Cardiac fibroblast (primary cell): Measurements from ENCODE around the gene SEC16B.

ENCODE experiments used
- DNase-seq, 2 donors: peaks; one replicate each; pipeline versions ENCODE4 v3.0.0 to v3.0.0-alpha.2; 2010; ENCODE audit warnings: low read depth in 2 of 2
- H3K4me3 ChIP-seq, 2 donors: replicated peaks in 1 of 2; 1 replicate in 1 of 2; 2 replicates in 1 of 2; pipeline ENCODE4 v1.5.1; 2011; ENCODE audit warnings: low read depth in 2 of 2, low read length in 2 of 2, mild to moderate bottlenecking in 2 of 2, moderate library complexity in 1 of 2
- TF ChIP-seq, protein P1 (sequence below): IDR thresholded peaks from one replicate; pipeline ENCODE4 v1.5.1; 2011; ENCODE audit warnings: low read depth, mild to moderate bottlenecking, low read length, inconsistent platforms

SEC16B gene

GRCh38 chr1:178010674-178011464, 41.0 kb upstream of the SEC16B start:
- DNase-seq: no peak
- no peak overlapping the region for H3K4me3 ChIP-seq
- TF ChIP-seq, protein P1, sequence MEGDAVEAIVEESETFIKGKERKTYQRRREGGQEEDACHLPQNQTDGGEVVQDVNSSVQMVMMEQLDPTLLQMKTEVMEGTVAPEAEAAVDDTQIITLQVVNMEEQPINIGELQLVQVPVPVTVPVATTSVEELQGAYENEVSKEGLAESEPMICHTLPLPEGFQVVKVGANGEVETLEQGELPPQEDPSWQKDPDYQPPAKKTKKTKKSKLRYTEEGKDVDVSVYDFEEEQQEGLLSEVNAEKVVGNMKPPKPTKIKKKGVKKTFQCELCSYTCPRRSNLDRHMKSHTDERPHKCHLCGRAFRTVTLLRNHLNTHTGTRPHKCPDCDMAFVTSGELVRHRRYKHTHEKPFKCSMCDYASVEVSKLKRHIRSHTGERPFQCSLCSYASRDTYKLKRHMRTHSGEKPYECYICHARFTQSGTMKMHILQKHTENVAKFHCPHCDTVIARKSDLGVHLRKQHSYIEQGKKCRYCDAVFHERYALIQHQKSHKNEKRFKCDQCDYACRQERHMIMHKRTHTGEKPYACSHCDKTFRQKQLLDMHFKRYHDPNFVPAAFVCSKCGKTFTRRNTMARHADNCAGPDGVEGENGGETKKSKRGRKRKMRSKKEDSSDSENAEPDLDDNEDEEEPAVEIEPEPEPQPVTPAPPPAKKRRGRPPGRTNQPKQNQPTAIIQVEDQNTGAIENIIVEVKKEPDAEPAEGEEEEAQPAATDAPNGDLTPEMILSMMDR: no peak

DNA sequence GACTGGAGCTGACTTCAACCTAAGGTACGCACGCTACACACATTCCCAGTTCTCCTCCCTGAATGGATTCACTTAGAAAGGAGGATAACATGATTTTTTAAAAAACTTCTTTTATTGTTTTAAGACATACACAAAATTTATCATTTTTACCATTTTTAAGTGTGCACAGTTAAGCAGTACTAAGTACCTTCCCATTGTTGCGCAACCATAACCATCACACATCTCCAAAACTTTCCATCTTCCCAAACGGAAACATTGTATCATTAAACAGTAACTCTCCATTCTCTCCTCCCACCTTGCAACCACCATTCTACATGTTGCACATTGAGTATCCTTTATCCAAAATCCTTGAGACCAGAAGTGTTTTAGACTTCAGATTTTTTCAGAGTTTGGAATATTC, 36.2 kb upstream of the SEC16B start:
- TF ChIP-seq, protein P1: no peak
- H3K4me3 ChIP-seq: no peak overlapping the region
- DNase-seq: no peak

- TF ChIP-seq, protein P1: no peak
- no peak overlapping the region for H3K4me3 ChIP-seq
- DNase-seq: no peak
Observed at GRCh38 chr1:178005450-178005849, 35.6 kb upstream of the SEC16B start.

DNA sequence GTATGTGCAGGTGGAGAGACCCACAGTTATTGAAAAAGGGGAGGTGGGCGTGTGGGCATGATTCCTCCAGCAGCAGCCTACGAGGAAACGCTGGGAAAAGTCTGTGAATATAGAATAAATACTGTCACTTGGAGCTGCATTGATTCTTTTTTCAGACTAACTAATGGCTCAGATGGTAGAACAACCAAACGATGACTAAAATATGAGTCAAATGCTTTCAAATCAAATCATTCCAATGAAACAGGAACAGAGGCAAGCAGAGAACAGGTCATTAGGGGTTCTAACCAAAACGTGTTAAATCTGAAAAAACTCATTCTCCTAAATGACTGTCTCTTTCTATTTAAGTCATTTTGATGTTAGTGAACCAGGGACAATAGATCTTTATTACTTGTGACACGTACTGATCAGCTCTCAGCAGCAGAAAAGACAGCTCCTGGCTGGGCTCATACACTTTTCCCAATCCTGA, 35.1 kb upstream of the SEC16B start:
- peak in 1 of 2 donors; percentile 55 for DNase-seq
- TF ChIP-seq, protein P1: no peak
- no peak overlapping the region for H3K4me3 ChIP-seq

DNA sequence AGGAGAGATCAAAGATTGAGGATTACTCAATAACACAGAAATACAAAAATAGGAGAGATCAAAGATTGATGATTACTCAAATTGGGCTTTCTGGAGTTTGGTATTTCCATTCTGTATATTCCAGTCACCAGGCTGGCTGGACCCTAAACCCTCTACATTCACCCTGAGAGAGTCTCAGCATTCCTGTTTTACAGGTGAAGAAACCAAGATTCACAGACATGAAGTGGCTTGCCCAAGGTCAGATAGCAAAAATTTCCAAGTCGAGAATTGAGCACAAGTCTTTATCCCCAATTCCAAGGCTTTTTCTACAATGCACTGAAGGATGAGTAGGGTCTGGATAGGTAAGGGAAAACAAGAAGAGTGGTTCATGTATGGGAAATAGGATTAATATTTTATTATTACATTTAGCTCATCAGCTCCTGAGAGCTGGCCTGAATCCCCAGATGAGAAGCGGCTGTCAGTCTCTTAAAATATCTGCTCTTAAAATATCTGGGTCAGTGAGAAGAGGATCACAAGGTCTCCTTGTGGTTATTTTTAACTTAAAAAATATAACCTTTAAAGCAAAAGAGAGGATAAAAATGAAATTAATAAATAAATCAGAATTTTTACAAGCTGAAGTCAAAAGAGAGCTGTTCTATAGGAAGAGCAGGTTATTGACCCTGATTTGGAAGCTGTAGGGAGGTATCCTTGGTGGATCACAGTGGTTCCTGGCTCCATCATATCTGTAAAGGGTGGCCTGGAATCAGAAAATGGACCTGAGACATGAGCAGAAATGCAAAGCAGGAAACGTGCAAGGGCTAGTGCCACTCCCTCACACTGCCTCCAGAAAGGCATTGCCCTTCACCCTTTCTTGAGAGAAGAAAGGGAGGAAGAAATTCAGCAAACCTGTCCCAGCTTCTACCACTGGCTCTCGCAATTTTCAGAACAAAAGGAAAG, 29.1 kb upstream of the SEC16B start:
- TF ChIP-seq, protein P1: no peak
- no peak for DNase-seq
- H3K4me3 ChIP-seq: no peak overlapping the region

DNA sequence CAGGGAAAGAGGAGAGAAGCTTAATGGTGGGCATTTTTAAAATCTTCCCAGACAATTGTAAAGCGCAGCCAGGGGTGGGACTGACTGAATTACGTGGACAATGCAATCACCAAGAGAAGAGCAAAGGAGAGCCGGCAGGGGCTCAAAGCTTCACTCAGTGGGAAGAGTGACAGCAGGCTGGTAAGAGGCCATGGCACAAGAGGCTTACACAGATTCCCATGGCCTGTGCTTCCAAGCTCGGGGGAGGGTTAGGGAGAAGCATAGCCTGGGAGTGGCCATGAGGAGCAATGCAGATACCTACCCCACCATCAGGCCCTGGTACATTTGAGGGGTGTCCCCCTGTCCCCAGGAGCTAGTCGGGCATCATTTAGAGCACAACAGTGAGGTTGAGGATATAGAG, 27.1 kb upstream of the SEC16B start:
- no peak for DNase-seq
- H3K4me3 ChIP-seq: no peak overlapping the region
- TF ChIP-seq, protein P1: no peak
